GM10266 (cell line): ENCODE measurements around the gene SEMA6D.

ENCODE experiments used
- DNase-seq: peaks from one replicate; pipeline ENCODE4 v3.0.0; 2012; ENCODE audit errors: extremely low spot score
- CTCF ChIP-seq: IDR thresholded peaks from 2 replicates; pipeline ENCODE4 v1.5.1; 2012; ENCODE audit warnings: mild to moderate bottlenecking, low read depth; ENCODE audit not compliant: control insufficient read depth, insufficient read depth; ENCODE audit errors: missing control alignments

The SEMA6D gene

GRCh38 chr15:47750030-47750739, 32.9 kb downstream of the SEMA6D start:
- no peak for TF ChIP-seq CTCF
- DNase-seq: no peak

- DNase-seq: no peak
- TF ChIP-seq CTCF: no peak
Measured at GRCh38 chr15:47750740-47751262, 33.5 kb downstream of the SEMA6D start.

GRCh38 chr15:47753591-47753990, 36.3 kb downstream of the SEMA6D start:
- no peak for DNase-seq
- no peak for TF ChIP-seq CTCF

GRCh38 chr15:47754312-47754711, 37.0 kb downstream of the SEMA6D start:
- DNase-seq: no peak
- TF ChIP-seq CTCF: no peak

GRCh38 chr15:47755941-47756340, 38.6 kb downstream of the SEMA6D start:
- no peak for DNase-seq
- TF ChIP-seq CTCF: no peak

GRCh38 chr15:47756872-47757271, 39.6 kb downstream of the SEMA6D start:
- no peak for TF ChIP-seq CTCF
- no peak for DNase-seq

GRCh38 chr15:47757331-47757730, 40.0 kb downstream of the SEMA6D start:
- DNase-seq: no peak
- no peak for TF ChIP-seq CTCF
